Subcutaneous adipose tissue (tissue), 4 donors: ENCODE measurements around the gene AUTS2. TPM values are rescaled to one million over a fixed set of nuclear protein-coding genes. Genes with fewer than 3 reads are reported as not detected.

Source experiments
- total RNA-seq, 4 donors: library from RNA; depleted of rRNA; stranded (reverse); fragments of >200 nt; gene quantifications; one replicate each; pipeline ENCODE4 v1.1.0, GENCODE V29; 2016
- TF ChIP-seq, protein P1 (sequence below): fragments of 450-650 bp; IDR thresholded peaks from one replicate; pipeline ENCODE4 v1.5.1; 2016; ENCODE audit warnings: low read depth, mild to moderate bottlenecking, control low read depth, antibody characterized with exemption, moderate library complexity

AUTS2 gene
- total RNA-seq, 4 donors from 2014 or later = 22.4 to 46.9 (median 27.4) TPM

DNA sequence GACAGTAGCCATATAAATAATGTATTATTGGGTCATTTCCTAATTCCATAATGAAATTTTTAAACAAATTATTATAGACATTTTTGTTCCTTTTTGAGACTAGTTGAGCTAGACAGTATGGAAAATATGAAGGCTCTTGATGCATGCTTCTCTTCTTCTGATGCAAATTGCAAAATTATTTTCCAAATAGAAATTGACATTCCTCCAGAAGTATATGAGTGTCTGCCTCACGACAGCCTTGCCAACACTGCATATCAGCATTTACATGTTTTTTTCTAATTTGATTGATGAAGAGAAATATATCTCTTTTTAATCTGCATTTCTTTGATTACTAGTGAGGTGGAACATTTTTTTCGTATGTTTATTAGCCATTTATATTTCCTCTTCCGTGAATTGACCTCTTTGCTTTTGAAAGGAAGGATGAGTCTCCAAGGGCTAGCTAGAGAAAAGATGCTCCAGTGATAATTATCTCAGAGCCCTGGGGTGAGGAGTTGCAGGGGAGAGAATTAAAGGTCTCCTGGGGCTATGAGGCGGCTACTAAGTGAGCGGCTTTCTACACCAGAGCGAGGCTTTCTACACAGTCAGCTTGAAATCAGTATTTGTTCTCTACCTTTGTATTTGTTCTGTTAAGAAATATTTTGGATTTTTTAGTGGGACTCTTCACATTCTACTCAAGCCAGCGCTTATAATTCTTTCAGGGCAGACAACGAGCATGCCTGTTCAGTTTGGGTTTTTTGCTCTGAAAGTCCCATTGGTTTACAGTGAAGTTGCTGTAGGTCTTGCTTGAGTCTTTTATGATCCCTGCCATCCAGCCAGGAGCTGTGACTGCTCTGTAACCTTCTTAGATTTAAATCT lies 821.5 kb downstream of the AUTS2 start:
- TF ChIP-seq, protein P1, sequence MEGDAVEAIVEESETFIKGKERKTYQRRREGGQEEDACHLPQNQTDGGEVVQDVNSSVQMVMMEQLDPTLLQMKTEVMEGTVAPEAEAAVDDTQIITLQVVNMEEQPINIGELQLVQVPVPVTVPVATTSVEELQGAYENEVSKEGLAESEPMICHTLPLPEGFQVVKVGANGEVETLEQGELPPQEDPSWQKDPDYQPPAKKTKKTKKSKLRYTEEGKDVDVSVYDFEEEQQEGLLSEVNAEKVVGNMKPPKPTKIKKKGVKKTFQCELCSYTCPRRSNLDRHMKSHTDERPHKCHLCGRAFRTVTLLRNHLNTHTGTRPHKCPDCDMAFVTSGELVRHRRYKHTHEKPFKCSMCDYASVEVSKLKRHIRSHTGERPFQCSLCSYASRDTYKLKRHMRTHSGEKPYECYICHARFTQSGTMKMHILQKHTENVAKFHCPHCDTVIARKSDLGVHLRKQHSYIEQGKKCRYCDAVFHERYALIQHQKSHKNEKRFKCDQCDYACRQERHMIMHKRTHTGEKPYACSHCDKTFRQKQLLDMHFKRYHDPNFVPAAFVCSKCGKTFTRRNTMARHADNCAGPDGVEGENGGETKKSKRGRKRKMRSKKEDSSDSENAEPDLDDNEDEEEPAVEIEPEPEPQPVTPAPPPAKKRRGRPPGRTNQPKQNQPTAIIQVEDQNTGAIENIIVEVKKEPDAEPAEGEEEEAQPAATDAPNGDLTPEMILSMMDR = no peak

DNA sequence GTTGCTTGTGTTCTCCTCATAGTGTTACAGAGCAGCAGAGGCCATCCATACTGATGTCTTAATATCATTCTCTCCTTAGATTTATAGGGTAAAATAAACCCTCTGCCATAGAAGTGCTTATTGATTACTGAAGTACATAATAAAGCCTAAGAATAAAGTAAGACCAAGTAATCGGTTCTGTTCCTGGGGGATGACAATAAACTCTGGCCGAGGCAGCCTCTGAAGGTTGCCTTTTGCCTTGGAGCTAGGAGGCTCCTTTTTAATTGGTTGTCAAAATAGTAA lies 822.0 kb downstream of the AUTS2 start:
- TF ChIP-seq, protein P1 = no peak

DNA sequence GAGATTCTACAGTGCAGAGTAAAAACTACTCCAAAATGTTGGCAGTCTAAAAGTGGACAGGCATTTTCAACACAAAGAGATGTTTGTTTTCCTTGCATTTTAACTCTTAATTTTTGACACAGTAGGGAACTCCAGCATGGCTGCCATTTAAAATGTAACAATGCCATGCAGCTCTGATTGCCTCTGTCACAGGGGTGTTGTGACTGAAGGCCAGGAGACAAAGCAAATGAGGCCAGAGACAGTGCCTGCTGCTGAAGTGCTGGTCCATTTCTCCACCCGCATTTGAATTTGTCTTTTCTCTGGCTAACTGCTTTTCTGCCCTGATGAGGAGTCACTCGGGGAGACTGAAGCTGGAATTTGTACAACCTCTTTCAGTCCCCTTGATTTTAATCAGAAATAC lies 823.0 kb downstream of the AUTS2 start:
- TF ChIP-seq, protein P1 = no peak

DNA sequence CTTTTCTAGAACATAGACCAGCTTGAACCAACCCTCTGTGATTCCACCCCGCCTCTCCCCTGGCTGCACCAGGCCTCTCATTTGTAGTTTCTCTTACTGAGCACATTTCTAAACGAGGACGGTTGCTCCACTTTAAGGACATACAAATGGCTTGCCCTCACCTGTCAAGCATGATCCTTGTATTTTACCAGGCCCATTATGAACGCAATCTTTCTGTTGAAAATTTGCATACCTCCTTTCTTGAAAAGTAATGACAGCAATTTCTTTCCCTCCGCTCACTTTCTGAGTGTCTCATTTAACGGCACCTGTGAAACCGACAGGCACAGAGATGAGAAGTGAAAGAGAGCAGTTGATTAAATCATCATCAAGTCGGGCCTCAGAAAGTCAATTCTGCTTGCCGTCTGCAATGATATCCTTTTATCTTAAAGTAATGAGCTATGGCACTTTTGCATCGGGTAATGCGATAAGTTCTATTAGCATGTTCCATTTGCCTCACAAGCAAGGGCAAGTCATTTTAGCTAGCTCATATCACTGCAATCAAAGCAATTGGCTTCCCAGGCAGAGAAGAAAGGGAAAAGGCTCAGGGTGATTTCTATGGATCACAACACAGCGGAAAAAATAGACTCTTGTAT lies 828.1 kb downstream of the AUTS2 start:
- TF ChIP-seq, protein P1 = no peak

DNA sequence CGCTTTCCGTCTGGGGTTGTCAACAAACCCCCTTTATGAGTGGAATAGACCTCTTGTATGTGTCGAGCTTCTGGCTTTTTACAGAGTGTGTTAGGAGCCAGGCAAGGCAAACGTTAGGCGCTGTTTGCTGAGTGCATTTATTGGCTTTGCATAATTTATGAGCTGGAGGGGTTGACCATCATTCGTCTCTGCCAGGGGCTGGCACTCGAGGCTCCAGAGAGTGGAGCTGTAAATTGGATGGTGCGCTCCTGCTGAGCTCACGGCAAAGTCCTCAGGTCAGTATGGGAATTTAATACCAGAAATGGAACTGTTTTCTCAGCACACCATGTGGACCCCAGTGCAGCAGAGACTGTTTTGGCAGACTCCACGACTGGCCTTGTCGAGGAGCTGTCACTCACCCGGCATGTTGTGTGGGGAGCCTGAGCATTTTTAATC lies 834.3 kb downstream of the AUTS2 start:
- TF ChIP-seq, protein P1 = no peak

DNA sequence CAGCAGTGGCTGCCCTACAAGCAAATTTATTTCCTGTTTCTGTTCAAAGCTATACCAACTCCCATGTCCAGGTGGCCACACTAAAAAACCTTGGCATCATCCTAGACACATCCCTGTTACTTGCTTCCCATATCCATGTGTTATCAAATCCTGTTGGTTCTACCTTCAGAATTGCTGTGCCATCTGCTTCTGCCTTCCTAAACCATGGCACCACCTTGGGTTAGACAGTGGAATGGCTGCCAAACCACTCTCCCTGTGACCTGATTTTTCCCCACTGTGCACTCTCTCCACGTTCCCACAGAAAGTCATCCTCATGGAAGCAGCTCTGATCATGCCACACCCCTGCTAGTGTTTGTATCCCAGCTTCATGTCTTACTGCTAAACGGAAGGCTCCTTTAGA lies 836.1 kb downstream of the AUTS2 start:
- TF ChIP-seq, protein P1 = no peak

DNA sequence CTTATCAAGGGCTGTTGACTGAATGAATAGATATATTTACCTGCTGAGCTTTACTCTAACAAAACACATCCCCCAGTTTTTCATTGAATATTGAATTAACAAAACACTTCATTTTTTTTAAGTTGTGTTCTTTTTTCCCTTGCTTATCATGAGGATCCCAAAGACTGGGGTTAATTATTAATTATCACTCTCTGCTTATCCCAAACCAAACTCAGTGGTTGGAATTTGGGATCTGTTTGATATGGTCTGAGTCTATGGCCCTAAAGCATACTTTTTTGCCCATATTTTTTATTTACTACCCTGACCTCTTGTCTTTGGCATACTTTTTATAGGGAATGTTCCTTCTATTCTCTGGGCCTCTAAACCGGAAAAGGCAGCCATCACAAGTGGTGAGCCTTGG lies 836.5 kb downstream of the AUTS2 start:
- TF ChIP-seq, protein P1 = no peak
